HG03354 (cell line): Measurements from ENCODE around the gene KRT79.

Source experiments
- ATAC-seq: cut with Tn5 transposase; IDR thresholded peaks from one replicate; pipeline ENCODE4 v1.9.1; 2021; ENCODE audit warnings: mild to moderate bottlenecking; ENCODE audit not compliant: unreplicated experiment, poor library complexity, severe bottlenecking

Gene KRT79

DNA sequence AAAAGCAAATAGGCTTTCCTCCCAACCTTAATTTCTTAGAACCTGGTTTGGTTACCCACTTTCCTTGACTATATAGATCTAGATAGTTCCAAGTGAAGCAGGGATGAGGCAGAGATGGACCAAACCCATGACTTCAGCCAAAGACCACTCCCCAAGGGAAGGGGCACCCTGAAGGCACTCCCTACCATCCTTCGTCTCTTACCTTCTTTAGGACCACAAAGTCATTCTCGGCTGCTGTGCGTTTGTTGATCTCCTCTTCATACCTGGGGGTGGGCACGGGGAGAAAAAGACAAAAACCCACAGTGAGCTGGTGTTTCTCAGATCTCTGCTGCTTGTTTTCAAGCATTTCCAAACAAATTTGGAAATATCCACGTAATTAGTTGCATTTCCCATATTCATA is 23.6 kb downstream of the KRT79 start:
- no peak for ATAC-seq

DNA sequence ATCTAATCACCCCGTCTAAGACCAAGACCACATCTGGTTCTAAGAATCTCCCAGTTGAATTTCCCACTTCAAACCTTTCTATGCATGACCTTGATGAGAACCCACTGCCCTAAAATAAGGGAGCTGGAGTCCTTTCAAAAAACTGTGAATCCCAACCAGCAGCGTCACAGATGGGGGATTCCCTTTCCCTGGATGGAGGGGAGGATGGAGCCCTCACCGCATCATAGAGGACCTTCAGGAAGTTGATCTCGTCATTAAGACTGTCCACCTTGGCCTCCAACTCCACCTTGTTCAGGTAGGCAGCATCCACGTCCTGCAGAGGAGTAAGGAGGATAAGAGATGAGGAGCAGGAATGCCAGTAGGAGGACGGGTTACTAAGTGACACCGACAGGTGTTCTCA is 24.9 kb downstream of the KRT79 start:
- ATAC-seq = no peak

DNA sequence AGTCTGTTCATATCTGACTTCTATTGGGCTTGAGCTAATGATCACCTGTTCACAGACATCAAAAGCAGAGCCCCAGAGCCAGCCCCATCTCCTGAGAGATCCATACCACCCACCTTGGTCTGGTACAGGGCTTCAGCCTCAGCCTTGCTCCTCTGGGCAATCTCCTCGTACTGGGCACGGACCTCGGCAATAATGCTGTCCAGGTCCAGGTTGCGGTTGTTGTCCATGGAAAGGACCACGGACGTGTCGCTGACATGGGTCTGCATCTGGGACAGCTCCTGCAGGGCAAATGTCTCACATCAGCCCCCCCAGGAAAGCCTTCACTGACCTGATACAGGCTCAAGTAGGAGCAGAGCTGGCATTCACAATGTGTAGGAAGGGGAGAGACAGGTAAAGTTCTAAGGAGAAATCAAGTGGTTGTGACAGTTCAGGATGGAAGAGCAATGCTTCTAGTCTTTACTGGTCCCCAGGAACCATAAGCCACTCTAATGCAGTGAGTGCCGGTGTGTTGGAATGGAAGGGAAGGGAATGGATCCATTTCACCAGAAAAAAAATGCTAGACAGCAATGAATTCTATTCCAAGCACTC is 25.4 kb downstream of the KRT79 start:
- no peak for ATAC-seq

DNA sequence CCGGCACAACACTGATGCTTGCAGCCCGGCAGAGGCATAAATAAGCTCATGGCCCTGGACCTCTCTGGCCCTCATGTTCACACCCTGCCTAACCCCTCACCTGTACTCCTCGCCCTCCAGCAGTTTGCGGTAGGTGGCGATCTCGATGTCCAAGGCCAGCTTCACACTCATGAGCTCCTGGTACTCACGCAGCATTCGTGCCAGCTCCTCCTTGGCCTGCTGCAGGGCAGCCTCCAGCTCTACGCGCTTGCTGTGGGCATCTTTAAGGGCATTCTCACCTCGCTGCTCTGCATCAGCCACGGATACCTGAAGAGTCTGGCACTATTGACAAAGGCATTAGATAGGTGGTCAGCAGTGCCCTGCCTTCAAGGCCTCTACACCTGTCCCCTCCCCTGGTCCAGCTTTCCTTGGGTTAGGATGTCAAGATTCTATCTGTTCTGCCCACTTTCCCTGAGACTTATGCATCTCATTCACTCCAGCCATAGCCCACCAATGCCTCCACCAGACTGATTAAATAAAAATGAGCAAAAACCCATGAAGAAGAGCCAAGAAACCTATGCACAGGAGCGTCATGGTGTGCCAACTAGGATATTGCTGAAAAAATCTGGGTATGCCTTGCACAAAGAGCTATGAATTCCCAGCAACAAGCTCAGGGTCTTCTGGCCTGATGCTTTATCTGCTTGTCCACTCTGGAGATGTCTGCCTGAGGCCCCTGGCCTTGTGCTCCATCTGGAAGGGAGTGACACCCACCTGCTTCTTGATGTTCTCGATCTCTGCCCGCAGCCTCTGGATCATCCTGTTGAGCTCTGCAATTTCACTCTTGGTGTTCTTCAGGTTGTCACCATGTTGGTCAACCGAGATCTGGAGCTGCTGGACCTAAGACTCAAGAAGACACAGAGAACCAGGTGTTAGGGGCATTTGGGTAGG is 26.3 kb downstream of the KRT79 start:
- ATAC-seq = no peak

DNA sequence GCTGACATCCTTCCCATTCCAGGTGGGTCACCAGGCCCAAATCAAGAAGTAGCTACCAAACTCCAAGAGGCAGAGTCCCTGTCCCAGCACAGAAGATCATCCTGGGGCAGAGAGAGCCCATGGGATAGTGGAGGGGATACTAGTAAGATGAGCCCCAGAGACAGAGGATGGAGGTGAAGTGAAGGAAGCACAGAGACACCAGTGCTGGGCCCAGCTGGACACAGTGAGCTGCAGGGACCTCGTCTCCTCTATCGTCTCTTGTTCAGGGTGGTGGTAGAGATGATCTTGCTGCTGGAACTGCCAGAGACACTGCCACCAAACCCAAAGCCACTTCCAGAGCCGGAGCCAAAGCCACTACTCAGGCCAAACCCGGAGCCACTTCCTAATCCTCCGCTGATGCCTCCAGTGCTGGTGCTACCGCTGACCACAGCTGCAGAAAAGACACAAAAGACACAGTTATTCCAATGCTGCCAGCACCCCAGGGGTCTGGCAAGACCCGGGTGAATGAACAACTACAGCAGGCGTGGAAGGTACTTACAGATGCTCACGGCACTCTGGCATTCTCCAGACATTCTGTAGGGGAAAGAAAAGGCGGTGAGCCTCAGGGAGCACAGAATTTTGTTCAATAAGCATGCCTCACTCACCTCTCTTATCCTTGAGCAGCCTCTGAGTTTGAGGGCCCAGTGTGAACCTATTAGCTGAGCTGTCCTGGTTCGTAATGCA is 27.1 kb downstream of the KRT79 start:
- ATAC-seq = no peak

DNA sequence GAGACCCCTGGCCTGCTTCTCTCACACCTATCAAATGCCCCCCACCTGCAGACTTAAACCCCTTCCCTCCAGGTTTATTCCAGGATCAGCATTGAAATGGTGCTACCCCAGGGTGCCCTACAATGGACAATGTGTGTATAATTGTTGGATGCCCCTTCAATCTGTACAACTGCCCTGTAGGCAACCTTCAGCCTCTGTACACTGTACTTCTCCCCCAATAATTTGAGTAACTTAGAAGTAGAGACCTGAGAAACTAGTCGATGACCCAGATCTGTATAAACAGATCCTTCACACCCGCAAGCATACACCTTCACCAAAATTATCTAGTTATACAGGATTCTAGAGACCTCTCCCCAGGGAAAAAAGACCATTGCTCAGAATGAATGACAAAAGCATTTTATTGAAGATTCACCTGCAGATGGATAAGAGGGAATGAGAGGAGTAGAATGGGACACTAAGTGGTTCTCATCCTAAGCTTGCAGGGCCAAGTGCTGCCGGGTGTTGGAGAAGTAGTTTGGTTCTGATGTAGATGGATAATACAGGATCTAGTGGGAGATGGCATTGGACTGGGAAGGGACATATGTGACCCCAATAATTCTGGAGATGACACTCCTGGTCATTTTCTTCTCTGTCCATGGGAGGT is 27.8 kb downstream of the KRT79 start:
- no peak for ATAC-seq

DNA sequence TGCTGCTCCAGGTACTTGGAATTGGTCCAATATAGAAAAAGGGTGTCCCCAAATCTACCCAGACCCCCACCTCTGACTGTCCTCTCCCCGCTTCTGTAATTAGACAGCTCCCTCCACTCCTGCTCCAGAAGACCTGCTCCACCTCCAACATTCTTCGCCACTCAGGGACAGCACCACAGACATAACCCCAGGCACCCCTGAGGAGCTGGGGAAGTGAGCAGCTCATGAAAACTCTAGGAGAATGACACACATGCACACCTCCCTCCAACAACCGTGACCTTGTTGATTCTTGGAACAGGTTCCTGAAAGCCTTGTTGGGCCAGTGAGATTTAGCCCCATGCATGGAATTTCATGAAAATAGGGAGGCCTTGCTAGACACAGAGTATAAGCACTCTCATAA is 28.4 kb downstream of the KRT79 start:
- ATAC-seq = no peak

DNA sequence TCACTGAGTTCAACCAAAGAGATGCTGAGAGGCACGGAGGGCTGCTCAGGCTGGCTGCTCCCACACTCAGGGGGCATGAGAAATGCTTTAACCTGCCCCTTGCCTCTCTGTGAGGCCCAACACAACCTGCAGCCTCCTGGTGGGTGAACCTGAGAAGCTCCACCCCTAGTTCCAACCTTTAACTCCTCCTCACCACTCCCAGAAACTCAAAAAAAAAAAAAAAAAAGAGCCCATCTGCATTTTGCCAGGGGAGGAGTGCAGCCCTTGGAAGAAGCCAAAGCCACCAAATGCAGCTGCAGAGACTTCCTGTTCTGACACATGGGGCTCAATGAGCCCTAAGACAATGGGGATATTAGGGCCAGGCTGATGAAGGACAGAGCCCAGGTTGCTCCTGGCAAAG is 29.1 kb downstream of the KRT79 start:
- ATAC-seq = no peak

DNA sequence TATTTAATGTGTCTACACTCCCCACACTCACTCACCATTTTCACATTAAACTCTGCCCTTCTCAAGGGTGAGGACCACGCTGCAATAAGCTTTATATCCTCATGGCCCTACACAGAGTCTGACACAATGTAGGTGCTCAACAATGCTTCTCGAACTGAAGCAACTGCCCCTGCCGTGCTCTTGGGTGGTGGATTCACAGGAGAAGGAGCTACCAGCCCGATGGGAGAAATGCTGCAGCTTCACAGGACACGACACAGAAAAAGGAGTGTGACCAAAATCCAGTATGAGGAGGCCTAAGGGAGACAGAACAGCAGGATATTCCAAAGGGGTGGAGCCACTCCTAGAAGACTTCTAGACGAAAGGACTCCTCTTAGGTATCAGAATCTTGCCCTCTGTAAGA is 31.7 kb downstream of the KRT79 start:
- no peak for ATAC-seq

DNA sequence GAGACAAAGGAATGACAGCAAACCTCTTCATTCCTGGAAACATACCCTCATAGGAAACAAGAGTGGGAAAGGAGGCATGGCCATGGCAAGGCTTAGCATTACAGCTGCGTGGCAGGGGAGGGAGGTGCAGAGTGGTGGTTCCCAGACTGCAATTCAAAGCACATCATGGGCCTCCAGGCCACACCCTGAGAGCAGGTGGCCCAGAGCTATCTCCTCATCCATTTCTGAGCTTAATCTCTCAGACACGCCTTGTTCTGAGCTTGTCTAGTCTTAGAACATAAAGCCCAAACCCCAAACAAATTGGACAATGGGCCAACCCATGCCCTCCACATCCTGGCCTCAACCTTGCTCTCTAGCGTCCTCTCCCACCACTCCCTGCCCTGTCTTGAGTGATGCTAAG is 32.3 kb downstream of the KRT79 start:
- ATAC-seq = no peak

DNA sequence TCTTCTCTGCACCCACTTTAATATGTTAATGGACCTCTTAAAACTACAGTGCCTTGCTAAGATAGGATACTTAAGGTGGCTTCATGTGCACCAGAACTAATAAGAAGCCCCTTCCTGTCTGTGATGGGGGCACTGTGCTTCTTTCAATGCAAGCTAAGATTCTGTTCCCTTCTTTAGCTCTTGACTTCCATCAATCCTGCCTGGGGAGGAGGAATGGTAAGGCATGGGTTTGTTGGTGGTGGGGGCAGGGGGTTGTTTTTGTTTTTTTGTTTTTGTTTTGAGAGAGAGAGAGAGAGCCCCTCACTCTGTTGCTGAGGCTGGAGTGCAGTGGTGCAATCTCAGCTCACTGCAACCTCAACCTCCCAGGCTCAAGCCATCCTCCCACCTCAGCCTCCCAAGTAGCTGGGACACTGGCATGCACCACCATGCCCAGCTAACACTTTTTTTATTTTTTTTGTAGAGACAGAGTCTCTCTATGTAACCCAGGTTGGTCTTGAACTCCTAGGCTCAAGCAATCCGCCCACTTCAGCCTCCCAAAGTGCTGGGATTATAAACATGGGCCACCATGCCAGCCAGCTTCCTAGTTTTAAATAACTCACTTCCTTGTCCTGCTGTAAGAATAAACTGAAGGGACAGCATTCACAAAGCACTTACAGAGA is 33.7 kb downstream of the KRT79 start:
- no peak for ATAC-seq

DNA sequence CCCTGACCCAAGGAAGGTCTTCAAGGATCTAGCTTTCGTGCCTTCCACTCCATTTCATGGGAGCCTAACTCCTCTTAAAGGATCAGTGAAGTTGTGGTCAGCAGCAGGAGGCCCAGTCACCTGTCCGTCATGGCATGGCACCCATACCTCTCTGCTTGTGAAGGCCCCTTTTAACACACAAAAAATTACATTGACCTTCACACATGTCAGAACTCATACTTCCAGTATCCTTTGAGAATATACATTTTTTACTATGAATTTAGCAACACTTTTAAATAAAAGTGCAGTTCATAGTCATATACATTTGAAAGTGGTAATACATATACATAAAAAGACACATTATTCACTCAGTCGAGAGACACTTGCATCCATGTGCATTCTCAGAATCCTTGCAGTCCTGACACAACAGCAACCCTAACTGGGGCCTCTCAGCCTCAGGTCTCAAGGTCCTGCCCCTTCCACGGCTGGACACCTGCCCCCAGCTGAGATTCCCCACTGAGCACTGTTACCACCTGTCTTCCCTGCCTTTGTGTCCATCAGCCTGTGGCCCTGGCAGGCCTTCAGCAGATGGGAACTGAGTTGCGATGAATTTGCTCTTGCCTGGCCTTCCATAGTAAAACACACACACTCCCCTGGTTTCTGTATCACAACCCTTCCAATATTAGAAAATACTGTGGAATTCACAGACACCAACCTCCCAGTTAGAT is 34.5 kb downstream of the KRT79 start:
- ATAC-seq = no peak

DNA sequence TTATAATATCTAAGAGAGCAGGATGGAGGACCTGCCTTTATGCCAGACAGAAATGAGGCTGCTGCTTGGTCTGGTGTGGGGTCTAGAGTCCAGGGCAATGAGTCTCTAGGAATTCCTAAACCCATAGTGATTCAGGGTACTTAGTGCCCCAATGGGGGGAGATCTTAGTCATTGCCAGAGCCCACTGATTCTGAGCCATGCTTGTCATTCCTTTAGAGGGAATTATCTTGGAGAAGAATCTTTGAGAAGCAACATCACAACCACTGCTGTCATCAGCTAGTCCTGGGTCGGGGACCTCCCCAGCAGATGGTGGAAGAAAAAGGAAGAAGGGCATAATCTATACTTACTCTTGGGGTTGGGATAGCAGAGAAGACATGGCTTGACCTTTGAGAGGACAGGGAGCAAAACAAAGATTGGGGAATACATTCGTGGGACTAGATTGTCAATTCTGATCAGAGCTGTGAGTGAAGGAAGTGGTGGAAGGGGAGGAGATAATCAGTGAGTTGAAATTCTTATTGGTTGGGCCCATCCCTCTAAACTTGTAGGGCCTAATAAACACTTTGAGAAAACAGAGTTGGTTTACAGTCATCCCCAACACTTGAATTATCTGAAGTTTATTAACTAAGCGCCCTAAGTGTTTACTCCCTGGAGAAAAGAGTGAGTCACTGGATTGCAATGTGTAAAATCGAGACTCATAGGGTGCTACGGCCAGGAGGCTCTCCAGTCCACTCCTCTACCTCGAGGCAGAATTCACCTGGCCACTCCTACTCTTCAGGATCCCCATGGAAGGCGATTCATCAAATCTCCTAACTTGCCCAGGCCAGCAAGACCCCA is 35.2 kb downstream of the KRT79 start:
- ATAC-seq = no peak

DNA sequence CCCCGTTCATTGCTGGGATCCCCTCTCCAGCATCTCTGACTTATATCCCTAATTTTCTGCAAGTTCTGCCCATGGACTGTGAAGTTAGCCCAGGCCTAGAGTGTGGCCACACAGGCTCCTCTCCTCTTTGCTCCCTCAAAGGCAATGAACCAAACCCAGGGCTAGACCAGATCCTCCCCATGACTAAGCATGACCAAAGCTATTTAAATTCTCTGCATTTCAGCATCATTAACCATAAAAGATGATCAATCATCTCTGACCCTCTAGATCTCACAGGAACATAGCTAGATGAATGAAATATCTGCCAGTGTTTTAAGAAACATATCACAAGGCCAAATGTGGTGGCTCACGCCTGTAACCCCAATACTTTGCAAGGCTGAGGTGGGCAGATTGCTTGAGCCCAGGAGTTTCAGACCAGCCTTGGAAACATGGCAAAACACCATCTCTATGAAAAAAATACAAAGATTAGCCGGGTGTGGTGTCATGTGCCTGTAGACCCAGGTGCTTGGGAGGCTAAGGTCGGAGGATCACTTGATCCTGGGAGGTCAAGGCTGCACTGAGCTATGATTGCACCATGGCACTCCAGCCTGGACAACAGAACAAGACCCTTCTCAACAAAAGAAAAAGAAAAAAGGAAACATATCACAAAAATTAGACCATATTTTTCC is 36.0 kb downstream of the KRT79 start:
- no peak for ATAC-seq

DNA sequence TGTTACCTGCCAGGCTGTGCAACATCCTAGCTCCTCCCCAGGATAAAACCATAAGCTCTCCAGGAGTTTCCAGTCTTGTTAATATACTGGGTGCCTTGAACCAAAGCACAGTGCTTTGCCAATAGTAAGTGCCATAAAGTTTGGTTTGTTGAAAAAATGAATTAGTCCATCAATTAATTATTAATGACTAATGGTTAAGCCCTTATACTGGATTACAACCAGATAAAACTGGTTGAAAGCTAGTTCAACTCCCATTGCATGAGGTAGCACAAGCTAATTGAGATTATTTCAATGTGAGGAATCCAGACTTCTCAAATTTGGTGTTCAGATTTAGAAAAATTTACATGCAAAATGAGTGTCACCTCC is 36.6 kb downstream of the KRT79 start:
- no peak for ATAC-seq

DNA sequence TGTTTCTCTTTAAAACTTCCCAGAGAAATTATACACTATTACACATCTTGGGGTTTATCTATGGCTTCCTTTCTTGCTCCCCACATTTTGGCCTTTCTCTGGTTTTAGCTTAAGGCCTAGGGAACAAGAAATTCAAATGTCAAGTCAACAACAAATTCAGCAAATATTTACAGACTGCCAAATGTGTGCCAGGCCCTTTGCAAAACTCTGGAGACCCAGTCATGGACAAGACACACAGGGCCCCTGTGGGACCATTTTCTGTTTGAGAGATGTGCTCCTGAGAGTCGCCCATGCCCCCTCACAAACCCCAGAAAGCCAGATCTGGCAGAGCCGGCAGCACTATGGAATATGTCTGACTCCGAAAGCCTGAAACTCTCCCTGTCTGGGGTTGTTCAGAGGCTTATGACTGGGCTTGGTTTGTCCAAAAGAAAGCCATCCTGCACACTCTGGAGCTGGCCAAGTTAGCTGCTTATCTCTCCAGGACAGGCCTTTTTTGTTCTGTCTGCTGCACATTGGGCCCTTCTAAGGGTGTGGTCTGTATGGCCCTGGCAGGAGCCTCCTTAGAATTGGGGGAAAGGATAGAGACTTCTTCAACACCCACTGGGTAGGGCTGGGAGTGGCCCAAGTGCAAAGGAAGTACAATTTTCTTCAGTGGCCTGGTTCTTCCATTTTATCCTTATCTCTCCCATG is 37.1 kb downstream of the KRT79 start:
- ATAC-seq = no peak

DNA sequence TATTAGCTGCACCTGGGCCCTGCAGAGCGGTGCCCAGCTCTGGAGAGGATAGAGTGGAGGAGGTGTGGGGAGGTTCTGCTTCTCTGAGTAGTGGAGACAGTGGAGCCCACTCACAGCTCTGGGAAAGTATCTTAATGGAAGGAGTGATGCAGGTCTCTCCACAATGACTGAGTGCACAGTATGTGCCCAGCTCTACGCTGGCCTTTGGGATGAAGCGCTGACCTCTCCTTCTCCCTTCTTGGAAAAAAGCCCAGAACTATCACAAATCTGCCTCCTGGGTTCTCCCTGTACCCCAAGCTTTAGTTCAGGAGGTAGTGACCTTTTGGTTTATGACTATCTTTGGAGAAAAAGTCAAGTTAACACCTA is 37.7 kb downstream of the KRT79 start:
- ATAC-seq = no peak
